Fibroblast of the aortic adventitia (primary cell): ENCODE results near the gene MAPKAP1. TPM values are rescaled to one million over a fixed set of nuclear protein-coding genes. Genes with fewer than 3 reads are reported as not detected.

Source experiments
- DNase-seq: peaks from one replicate; pipeline ENCODE4 v3.0.0-alpha.2; 2010; ENCODE audit warnings: low read depth
- H3K4me3 ChIP-seq: 2 replicates; pipeline ENCODE4 v1.5.1; 2011; ENCODE audit warnings: low read depth, mild to moderate bottlenecking, control low read depth, low read length, moderate library complexity
- total RNA-seq: library from RNA; depleted of rRNA; stranded (reverse); fragments of >200 nt; gene quantifications from 2 replicates; pipeline ENCODE4 v1.2.3, GENCODE V29; 2012; ENCODE audit warnings: low replicate concordance
- TF ChIP-seq, protein P1 (sequence below): IDR thresholded peaks from 2 replicates; pipeline ENCODE4 v1.5.1; 2011; ENCODE audit warnings: mild to moderate bottlenecking, low read length, control low read depth, inconsistent platforms; ENCODE audit not compliant: insufficient read depth

MAPKAP1 gene
- total RNA-seq, 1 donor: 90.6 TPM

DNA sequence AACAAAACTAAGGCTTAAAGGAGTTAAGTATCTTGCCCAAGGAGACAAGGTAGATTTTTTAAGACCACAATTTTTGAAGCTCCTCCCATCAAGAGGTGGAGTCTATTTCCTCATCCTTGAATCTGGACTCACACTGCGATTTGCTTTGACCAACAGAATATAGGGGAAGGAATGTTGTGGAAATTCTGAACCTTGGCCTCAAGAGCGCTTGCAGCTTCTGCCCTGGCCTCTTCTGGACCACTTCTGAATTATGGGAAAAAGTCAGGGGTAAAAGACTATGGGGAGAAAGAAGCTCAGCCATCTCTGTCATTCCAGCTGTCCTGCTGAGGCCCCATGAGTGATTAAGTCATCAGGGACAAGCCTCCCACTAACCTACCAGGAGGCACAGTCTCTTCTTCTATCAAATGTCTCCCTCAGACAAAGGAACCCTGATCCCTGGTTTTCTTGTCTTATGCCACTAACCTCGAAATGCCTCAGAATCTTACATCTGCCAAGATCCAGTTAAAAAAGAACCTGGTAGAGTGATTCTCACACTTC is 25.9 kb downstream of the MAPKAP1 start:
- H3K4me3 ChIP-seq: no peak overlapping the region
- no peak for DNase-seq
- TF ChIP-seq, protein P1, sequence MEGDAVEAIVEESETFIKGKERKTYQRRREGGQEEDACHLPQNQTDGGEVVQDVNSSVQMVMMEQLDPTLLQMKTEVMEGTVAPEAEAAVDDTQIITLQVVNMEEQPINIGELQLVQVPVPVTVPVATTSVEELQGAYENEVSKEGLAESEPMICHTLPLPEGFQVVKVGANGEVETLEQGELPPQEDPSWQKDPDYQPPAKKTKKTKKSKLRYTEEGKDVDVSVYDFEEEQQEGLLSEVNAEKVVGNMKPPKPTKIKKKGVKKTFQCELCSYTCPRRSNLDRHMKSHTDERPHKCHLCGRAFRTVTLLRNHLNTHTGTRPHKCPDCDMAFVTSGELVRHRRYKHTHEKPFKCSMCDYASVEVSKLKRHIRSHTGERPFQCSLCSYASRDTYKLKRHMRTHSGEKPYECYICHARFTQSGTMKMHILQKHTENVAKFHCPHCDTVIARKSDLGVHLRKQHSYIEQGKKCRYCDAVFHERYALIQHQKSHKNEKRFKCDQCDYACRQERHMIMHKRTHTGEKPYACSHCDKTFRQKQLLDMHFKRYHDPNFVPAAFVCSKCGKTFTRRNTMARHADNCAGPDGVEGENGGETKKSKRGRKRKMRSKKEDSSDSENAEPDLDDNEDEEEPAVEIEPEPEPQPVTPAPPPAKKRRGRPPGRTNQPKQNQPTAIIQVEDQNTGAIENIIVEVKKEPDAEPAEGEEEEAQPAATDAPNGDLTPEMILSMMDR: no peak

DNA sequence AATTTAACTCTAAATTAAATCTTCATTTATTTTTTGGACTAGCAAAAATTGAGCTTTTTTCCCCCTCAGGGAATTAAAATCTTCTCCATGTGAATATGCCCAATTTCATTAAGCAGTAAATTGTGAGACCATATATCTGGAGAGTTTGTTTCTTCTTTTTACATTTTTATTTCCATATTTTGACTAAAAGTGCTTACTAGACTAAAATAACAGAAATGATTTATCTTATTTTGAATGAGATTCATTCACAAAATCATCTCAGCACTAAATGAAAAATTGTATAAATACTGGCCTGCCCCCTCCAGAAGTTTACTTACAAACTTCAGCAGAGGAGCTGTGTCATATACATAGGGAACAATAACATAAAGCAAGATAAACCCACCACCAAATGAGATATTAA is 26.6 kb downstream of the MAPKAP1 start:
- DNase-seq: no peak

DNA sequence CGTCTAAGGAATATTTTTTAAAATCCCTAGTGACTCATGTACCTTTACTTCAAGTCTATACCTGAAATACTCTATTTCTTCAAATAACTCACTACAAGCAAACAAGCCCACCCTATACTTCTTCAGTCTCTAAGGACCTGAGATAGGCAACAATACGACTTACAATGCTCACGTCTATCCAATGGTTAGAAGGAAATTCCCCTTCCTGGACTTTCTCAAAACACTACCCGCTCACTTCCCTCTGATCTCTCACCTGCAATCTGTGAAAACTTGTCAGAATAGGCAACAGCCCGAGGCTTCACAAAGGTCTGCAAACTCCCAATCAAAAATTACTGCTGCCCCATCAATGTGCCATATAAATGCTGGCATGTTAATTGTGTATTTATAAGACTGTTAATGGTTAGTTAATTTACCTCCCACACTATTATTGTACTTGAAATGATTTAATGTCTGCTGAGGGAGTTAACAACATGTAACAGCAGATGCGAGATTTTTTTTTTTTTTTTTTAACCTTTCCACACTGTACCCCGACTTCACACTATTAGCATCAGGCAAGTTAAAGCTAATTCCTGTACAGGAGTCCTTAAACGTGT is 27.3 kb downstream of the MAPKAP1 start:
- H3K4me3 ChIP-seq: no peak overlapping the region
- TF ChIP-seq, protein P1: no peak
- no peak for DNase-seq

More for the DNA sequence above, 26.6 kb downstream of the MAPKAP1 start:
- H3K4me3 ChIP-seq: no peak overlapping the region
- TF ChIP-seq, protein P1: no peak

DNA sequence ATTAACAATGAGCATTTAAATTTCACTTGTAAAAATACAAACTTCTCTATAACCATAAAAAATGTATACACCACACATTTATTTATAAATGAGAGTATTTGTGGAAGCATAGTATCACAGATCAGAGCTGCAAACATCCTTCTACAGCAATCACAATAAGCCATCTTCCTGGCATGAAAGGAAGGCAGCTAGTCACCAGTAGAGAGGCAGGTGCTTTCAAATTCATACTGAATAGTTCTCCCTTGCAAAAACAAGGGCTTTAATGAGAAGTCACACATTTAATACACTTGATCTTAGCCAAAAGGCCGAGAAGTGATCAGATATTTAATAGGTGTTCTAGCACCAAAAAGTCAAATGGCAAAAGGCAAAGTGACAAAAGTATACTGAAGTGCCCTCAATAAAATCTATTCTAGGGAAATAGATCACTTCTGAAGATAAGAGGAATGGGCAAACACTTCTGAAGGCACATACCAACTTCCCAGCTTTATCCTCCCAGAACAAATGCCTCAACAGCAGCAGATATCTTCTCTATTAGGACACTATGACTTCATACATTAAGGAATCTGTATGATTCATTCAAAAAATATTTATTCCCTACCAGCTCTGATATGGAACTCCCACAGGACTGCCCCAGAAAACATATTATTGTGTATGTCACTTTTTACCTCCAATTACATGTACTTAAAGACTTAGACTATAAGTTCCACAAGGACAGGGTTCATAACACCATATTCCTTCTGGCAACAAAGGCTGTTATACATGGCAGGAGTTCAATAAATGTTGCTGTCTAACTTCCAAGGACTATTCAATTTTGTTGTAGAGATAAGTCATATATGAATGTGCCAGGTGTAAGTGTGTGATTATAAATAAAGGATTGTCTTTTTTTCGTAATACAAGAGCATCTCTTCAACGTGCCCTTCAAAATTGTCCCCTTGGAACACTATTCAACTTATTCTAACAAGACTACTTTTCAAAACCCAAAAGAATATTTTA is 31.7 kb downstream of the MAPKAP1 start:
- no peak overlapping the region for H3K4me3 ChIP-seq
- DNase-seq: peak; percentile 86

DNA sequence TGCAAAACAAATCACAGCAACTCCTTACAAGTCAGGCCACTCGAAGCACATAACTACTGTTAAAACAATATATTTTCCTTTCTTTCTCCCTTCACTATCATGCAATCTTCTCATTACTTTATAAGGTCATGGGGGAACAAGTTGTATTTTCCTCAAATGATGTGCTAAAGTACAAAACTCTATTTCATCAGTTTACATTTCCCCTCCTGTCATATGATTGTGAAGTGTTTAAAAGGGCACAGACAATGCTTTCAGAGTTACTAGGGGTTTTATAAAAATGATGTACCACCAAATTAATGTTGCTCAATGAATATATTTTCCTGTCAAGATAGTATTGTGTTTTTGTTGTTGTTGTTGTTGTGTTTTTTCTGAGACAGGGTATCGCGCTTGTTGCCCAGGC is 34.1 kb downstream of the MAPKAP1 start:
- H3K4me3 ChIP-seq: no peak overlapping the region
- TF ChIP-seq, protein P1: no peak
- DNase-seq: no peak

More for the DNA sequence above, 31.7 kb downstream of the MAPKAP1 start:
- TF ChIP-seq, protein P1: no peak

DNA sequence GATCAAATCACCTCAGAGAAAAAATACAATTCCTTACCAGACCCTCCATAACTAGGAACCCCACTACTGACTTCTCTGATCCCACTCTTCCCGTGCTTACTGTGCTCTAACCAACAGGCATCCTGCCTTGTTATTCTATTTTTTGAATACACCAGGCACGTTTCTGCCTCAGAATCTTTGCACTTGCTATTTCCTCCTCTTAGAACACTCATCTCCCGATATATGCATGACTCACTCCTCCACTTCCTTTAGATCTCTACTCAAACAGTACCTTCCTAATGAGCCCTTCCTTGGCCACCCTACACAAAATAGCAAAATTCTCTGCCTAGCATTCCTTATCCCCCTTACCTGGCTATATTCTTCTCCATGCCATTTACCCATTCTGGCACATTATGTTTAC is 43.9 kb downstream of the MAPKAP1 start:
- peak; percentile 48 for DNase-seq
- H3K4me3 ChIP-seq: no peak overlapping the region
- TF ChIP-seq, protein P1: no peak
